Stimulated activated CD4-positive, alpha-beta T cell treated with anti-CD3 and anti-CD28 coated beads, Interleukin-1b, Interleukin-23, amount 100 ng/mL, for 1 hour (primary cell): ENCODE data around the gene C1orf141.
"Not testable (repeated sequence)": the region's sequence is repeated elsewhere in the genome, so short reads cannot be mapped to it uniquely, and the experiment has no call there.

Experiments used
- DNase-seq, 2 donors: peaks; one replicate each; pipeline ENCODE4 v3.0.0-alpha.2; 2020; ENCODE audit warnings: low read depth in 2 of 2

C1orf141 gene

GRCh38 chr1:67142931-67143330, 8.2 kb upstream of the C1orf141 start:
- no peak for DNase-seq

DNA sequence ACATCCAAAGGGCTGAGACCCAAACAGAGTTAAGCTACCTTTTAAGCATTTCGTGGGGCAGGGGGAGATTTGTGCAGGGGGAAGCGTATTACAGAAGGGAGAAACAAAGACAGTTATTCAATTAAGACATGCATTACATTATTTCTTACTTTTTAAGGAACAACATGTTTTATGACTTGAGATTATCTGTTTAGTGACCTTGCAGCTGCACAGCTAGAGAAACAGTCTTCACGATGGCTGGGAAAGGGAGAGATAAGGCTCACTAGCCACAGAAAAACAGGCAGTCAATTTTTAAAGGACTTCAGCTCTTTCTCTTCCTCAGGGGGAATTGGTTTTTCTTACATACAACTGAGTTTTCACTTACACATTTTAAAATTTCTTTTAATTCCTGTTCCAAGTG, 7.1 kb upstream of the C1orf141 start:
- not testable (repeated sequence) for DNase-seq

DNA sequence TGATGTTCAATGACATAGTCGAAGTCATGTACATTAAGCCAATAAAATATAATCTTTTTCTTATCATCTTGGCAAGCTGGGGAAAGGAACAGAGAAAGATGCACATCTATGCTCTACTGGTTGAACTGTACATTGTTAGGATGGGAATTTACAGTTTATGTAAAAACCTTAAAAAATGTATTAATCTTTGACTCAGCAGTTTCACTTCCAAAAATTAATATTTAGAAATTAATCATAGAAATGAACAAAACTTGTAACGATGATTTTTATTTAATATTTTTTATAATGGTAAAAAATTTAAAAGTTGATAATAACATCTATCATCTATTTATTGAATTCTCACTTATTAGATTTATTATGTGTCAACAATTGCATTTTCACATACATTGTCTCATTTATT, 5.7 kb upstream of the C1orf141 start:
- DNase-seq, result no peak

DNA sequence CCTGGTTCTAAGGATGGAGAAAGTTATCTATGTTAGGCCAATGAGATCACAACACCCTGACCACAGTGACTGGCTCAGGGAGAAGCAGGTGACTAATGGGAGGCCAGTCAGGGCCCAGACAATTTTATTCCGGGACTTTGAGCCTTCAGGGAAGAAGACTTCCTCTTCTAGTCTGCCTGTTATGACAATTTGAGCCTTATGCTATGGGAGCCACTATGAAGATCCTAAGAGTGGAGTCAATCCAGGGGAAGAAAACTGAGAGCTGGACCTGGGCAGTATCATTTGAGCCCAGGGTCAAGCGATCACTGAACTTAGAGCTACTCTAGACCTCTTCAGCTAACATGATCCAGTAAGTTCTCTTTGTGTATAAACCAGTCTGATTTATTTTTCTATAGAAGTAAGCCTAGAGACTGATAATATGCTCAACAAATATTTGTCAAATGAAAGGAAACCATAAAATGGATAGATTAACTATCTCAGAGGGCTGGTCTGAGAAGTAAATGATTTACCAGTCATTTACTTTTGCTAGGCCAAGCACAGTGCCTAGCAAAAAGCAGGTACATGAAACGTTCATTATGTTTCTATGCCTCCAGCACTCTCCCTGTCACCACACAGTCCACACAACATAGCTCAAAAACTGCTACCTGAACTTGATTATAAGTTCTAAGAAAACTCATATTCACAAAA, 4.2 kb upstream of the C1orf141 start:
- no peak for DNase-seq

DNA sequence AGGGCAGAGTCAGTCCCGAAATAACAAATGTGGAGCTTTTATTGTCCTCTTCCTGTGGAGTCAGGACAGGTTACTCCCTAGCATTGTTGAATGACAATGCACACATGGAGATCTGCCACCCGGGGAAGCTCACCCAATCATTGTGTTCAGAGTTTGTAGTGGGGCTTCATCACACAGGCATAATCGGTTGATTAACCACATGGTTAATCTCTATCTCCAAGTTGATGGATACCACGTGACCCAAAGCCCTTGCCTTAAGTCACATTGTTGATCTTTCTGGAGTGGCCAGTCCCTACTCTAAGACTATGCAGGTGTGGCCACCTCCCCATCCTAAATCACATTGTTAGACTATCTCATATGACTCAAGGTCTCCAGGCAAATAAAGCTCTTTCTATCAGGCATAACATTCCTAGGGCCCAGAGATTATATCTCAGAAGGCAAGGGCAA, 2.6 kb upstream of the C1orf141 start:
- DNase-seq, result no peak

GRCh38 chr1:67135354-67135753, 584 bp upstream of the C1orf141 start:
- DNase-seq, result no peak

GRCh38 chr1:67133177-67133576, 1.6 kb downstream of the C1orf141 start:
- no peak for DNase-seq

GRCh38 chr1:67130673-67131072, 4.1 kb downstream of the C1orf141 start:
- no peak for DNase-seq

GRCh38 chr1:67126974-67127373, 7.8 kb downstream of the C1orf141 start:
- DNase-seq, result no peak

GRCh38 chr1:67126111-67126746, 8.5 kb downstream of the C1orf141 start:
- no peak for DNase-seq

DNA sequence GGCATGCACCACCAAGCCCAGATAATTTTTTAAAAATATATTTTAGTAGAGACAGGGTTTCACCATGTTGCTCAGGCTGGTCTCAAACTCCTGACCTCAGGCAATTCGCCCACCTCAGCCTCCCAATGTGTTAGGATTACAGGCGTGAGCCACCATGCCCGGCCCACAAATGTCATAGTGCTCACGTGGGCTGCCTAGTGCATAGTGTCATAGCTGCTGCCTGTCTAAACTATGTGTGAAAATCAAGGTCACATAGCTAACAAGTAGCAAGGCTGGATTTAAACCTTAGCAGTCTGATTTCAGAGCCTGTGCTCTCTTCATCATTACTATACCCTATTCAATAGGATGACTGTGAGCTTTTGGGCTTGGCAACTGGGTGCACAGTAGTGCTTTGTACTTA, 10.3 kb downstream of the C1orf141 start:
- DNase-seq, result no peak

DNA sequence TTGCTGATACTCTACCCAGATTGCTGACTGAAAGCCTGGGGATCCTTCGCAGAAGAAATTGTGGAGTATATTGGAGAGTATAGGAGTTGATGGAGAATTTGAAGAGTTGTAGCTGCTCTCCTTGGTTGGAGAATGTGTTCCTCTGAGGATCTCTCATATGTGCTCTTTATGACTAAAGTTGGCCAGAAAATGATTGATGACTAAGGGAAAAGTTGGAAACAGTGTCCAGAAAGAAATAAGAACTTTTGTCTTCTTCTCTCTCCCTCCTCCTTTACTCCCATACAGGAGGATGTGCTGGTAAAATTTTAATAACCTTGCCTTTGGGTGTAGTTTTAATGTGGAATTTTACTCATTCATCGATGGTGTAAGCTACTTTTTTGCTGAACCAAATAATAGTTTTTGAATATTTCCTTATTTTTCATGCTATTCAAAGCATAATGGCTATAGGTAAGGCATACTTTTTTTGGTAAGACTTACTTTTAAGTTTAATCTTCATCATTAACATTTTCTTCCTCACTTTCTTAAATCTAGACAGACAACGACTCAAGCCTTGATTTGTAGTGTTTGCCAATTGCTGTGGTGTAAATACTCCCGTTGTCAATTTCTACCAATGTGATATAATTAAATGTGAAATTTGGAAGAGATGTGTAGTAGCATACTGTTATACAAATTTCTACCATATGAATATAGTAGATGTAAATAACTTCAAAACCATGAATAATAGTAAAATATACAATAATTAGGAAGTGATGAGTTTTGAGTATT, 13.7 kb downstream of the C1orf141 start:
- DNase-seq, result no peak

DNA sequence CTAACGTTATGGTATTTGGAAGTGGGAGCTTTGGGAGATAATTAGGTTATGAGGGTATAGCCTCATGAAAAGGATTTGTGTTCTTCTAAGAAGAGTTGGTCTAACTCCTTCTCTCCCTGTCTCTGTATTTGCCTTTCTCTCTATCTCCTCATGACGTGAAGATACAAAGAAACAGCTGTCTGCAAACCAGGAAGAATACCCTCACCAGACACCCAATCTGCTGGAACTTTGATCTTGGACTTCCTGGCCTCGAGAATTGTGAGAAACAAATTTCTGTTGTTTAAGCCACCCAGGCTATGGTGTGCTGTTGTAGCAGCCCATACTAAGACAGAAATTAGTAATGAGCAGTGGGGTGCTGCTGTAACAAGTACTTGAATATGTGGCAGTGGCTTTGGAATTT, 16.1 kb downstream of the C1orf141 start:
- no peak for DNase-seq

- DNase-seq, result no peak
Observed at GRCh38 chr1:67118191-67118590, 16.6 kb downstream of the C1orf141 start.

GRCh38 chr1:67114162-67114561, 20.6 kb downstream of the C1orf141 start:
- DNase-seq, result no peak

DNA sequence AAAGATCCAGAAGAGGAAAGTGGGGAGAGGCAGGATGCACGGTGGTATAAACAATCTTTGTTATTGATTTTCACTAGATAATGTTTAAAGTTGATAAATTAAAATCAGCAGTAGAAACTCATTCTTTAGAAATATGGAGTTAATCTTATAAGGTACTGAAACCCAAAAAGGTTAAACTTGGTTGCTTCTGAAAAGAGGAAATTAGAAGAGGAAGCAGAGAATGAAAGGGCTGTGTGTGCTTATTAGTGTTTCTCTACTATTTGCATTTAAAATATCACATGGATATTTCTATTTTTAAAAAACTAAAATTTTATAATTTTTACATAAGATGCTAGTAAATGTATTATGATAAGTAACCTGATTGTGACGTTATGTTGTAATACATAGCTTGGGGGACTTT, 24.4 kb downstream of the C1orf141 start:
- DNase-seq, result no peak

GRCh38 chr1:67105508-67105907, 29.3 kb downstream of the C1orf141 start:
- no peak for DNase-seq

- DNase-seq, result no peak
Observed at GRCh38 chr1:67103548-67103947, 31.2 kb downstream of the C1orf141 start.

- no peak for DNase-seq
Observed at GRCh38 chr1:67100833-67101232, 33.9 kb downstream of the C1orf141 start.

GRCh38 chr1:67097305-67097704, 37.5 kb downstream of the C1orf141 start:
- no peak for DNase-seq

DNA sequence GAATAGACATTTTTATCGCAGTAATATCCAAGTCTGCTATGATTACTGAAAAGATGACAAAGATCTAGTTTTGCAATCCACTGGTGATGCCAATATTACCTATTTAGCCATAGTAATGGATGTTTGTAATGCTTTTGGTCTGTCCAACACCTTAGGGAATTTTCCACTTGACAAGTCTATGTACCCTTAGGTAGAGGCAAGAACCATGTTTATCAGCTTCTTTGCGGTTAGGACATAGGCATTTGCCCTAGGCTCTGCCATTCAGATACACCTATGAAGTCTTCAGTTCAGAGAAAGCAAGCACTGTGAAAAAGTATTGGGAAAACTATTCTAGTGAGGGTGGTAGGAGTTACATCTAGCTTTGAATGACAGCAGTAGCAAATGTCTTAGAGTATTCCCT, 40.6 kb downstream of the C1orf141 start:
- DNase-seq, result no peak

DNA sequence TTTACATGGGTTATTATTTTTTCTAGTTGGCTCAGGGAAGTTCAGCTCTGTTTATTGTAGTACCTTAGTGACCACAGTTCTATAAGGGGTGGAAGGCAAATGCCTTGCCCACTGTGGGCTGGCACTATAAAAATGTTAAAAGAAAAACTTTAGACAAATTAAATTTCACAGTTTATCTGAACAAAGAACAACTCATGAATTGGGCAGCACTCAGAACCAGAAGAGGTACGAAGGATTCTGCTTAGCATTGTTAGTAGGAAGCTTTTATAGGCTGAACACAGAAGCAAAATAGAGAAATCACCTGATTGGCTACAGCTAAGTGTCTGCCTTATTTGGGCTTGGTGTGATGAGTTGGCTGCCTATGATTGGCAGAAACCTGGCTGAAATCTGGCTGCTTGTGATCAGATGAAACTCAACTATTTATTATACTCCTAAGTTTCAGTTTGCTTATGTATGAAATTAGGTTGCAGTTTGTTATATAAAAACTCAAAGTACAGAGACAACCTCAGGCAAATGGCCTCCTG, 45.0 kb downstream of the C1orf141 start:
- DNase-seq, result no peak

DNA sequence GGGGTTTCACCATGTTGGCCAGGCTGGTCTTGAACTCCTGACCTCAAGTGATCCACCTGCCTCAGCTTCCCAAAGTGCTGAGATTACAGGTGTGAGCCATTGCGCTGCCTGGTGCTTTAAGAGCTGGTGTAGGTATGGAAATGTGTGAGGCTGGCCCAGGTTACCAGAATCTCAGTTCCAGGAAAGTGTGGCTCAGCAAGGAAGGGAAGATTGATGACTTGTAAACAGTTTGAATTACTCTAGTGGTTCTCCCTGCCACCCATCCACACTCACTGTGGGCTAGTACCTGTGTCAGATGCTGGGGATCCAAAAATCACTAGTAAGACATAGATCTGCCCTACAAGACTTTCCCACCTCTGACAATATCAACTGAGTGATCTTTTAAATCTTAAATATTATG, 46.3 kb downstream of the C1orf141 start:
- no peak for DNase-seq
